Pons (tissue), 1 donor: ENCODE measurements around the gene STMND1.
A peak's percentile ranks its signal among the peaks of the same experiment; 100 is the strongest.
"Not testable (repeated sequence)": the region's sequence is repeated elsewhere in the genome, so short reads cannot be mapped to it uniquely, and the experiment has no call there.

Experiments used
- DNase-seq: peaks from one replicate; pipeline ENCODE4 v3.0.0-alpha.2; 2016; ENCODE audit warnings: low spot score

The STMND1 gene

DNA sequence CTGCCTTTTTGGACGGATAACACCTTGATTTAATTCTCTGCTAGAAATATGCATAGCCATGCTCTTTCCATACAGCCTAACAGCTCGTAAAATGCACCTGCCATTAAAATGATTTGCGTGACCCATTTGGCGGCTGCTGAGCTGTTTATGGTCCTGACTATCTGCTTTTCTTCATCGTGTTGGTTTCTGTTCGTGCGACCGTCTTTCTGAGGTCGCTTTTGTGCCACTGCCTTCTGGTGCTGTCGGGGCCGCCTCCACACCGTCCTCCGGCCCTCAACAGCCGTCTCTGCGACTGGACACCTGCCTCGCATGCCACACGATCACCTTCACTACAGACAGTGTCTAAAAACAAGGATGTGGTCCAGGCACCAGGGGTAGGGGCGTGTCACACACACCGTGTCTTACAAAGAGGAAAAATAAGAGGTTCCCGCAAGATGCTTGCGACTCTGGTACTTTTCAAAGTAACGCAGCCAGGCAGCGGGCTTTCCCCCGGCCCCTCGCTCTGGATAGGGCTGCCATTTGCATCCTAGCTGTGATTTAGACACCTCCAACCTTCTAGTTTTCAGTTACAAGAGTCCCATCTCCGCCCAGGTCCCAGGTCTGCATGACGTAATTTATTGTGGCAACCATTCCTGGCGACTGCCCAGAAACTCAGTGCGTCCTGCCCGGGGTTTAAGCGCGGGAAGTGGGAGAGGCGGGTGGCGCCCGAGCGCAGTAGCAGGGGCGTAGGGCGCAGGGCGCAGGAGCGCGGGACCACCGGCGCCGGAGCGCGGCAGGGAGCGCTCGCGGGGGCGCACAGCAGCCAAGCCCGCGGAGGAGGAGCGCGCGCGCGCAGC lies at the start of gene STMND1:
STMND1 (plus strand) TSS at position 629 of the 836 bp plus-strand sequence. CDS start 208 bp downstream, outside the sequence.
- no peak for DNase-seq

DNA sequence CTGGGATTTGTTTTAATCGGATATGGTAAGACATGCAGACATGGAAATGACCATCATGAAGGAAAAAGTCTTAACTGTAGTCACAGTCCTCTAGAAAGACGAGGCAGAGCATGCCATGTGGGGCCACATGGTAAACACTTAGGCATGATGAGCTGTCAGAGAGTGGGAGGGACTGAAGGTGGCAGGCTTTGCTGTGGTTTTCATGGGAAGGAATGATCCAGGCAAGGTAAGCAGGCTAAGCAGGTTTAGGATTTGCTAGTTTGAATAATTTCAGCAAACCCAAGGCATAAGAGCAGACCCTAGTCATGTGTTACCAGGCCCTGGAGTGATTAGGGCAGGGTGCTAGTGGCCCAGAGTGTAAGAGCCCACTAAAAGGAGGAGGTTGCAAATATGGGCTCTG lies 47.2 kb upstream of the STMND1 start:
- DNase-seq = no peak

DNA sequence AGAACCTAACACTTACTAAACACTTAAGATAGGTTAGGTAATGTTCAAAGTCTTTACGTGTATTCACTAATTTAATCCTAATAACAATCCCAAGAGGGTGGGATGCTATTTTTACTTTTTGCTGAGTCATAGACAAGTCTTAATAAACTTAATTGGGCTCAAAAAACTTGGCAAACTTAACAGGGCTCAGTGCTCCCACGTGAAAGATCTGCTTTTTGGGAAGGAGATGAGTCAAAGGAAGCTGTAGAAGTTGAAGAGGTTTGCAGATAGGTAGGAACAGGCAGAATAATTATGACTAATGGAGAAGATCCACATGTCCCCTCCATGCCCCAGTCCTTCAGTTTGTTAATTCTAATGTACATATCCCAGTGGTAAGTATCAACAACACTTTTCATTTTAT lies 44.5 kb upstream of the STMND1 start:
- DNase-seq = no peak

GRCh38 chr6:17058550-17058949 lies 43.3 kb upstream of the STMND1 start:
- DNase-seq = no peak

- DNase-seq = no peak
Measured at GRCh38 chr6:17059022-17059421, 42.8 kb upstream of the STMND1 start.

DNA sequence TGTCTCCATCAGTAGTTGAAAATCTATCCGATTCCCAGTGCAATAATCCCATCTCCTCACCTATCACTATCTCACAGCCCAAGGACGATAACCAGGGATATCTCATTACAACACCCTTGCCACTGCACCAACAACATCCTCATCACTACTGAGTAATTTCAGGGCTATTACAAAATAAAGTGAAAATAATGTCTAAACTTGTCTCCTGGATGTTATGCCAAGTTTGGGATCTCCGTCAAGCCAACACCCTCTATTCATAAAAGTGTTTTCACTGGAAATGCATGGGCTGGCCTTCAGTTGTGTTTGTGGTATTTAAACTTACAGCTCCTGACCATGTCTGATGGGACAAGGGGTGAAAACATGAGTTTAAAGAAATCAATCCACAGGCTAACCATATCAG lies 42.0 kb upstream of the STMND1 start:
- no peak for DNase-seq

GRCh38 chr6:17061097-17061496 lies 40.8 kb upstream of the STMND1 start:
- no peak for DNase-seq

DNA sequence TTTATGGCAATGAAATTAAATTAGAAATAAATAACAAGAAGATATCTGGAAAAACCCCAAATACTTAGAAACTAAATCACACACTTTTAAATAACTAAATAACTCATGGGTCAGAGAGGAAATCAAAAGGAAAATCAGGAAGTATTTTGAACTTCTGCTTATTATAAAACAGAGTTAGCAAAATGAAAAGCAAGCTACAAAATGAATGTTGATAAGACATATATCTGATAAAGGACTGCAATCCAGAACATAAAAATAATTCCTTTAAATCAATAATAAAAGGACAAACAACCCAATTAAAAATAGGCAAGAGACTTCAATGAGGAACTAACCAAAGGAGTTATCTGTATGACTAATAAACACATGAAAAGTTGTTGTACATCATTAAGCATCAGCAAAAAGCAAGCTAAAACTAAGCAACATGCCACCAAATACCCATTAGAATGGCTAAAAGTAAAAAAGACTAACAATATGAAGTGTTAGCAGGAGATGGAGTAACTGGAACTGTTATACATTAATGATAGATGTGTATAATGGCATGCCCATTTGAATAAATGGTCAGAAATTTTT lies 38.9 kb upstream of the STMND1 start:
- DNase-seq = no peak

- DNase-seq = no peak
Measured at GRCh38 chr6:17064975-17065374, 36.9 kb upstream of the STMND1 start.

DNA sequence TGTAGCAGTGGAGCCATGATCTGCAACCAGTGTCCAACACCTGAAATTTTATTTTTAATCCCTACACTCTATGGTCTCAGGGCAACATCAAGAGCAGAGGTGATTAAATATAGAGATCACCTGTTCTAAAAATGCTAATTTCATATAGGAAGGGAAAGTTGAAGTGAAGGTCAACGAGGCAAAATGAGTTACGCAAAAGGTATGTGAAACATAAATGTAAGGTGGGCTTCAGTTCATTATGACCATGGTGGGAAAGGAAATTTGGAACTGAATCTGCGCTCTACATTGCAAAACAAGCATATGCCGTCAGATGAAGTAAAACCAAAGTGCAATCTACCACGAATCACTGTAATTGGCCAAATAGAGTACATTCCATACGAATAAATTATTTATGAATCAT lies 35.2 kb upstream of the STMND1 start:
- DNase-seq = no peak

DNA sequence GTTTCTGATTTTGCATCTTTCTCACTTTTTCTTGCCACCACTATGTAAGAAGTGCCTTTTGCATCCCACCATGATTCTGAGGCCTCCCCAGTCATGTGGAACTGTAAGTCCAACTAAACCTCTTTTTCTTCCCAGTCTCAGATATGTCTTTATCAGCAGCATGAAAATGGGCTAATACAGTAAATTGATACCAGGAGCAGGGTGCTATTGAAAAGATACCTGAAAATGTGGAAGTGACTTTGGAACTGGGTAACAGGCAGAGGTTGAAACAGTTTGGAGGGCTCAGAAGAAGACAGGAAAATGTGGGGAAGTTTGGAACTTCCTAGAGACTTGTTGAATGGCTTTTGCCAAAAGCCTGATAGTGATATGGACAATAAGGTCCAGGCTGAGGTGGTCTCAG lies 32.9 kb upstream of the STMND1 start:
- not testable (repeated sequence) for DNase-seq

DNA sequence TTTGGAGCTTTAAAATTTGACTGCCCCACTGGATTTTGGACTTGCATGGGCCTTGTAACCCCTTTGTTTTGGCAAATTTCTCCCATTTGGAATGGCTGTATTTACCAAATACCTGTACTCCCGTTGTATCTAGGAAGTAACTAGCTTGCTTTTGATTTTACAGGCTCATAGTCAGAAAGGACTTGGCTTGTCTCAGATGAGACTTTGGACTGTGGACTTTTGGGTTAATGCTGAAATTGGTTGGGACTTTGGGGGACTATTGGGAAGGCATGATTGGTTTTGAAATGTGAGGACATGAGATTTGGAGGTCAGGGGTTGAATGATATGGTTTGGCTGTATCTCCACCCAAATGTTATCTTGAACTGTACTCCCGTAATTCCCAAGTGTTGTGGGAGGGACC lies 31.4 kb upstream of the STMND1 start:
- not testable (repeated sequence) for DNase-seq

- DNase-seq = not testable (repeated sequence)
Measured at GRCh38 chr6:17073596-17073995, 28.3 kb upstream of the STMND1 start.

DNA sequence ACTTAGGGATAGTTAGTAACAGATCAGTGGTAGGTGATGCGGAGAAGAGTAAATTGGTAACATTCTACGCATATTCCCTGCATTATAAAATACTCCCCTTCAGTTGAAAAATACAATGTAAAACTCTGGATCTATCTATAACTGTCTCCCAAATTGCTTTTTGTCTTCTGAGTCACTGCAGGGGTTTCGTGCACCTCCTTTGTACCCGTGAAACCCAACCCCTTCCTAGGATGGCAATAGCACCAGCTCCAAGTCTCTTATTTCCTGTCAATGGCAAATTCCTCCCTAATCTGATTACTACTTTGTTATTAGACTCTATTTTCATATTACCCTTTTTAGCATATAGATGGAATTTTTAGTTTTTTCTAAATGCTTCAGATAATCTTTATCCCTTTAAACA lies 20.6 kb upstream of the STMND1 start:
- DNase-seq = no peak

DNA sequence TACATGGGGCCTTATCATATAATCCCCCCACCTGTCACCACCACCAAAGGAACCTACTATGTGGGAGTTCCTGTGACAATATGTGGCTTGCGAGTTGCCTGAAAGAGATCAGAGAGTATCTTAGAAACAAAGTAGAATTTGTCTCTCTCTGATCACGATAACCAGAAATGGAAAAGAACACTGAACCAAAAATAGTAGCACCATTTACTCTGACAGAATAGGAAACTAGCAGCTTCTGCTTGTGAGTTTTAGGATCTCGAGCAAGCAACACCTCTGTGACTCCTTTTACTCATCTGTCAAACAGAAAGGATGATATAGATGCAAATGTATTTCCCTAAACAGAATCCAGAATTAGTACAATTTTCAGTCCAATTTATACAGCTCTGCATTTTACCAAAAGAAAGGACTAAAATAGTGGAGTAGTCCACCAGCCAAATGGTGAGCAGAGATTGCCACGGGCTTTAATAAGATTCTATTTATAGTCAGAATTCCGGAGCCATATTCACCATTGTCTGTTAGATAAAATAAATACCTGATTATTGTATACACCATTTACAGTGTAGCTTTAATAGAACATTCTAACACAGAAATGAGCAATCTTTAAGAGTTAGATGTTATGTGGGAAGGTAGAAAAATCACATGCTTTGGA lies 19.9 kb upstream of the STMND1 start:
- no peak for DNase-seq

DNA sequence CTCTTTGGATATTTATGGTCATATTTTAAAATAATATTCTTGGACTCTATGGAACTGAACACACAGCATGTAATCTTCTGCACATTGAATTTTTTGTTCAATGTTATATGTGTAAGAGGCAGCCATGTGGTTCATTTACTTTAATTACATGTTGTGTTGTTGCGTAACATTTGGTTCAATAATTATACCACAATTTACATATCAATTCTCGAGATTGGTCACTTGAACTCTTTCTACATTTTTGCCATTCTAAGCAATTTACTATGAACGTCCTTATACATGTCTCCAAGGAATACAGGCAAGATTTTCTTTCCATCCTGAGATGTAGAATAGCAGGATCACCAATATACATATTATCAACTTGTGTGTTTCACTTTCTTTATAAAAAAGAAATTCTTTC lies 18.5 kb upstream of the STMND1 start:
- no peak for DNase-seq

DNA sequence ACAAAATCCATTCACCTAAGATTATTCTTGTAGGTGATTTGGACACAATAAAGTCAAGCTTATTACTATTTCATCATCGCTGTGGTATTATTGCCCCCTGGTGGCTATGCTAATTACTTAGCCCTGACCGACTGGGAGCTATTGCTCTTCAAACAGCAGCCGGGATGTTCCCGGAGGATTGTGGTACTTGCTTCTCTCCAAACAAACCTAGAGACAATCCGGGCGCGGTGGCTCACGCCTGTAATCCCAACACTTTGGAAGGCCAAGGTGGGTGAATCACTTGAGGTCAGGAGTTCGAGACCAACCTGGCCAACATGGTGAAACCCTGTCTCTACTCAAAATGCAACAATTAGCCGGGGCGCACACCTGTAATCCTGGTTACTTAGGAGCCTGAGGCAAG lies 15.4 kb upstream of the STMND1 start:
- peak; percentile 87 for DNase-seq

DNA sequence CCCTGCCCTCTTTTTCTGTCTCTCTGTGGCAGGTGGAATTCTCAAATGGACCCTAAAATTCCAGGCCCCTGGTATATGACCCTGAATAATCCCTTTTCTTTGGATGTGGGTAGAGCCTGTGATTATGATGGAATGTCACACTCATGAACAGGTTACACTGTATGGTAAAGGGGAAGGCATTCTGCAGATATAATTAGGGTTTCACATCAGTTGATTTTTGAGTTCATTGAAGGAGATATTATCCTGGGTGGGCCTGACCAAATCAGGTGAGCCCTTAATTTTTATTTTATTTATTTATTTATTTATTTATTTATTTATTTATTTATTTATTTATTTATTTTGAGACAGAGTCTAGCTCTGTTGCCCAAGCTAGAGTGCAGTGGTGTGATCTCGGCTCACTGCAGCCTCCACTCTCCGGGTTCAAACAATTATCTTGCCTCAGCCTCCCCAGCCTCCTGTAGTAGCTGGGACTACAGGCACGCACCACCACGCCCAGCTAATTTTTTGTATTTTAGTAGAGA lies 13.7 kb upstream of the STMND1 start:
- DNase-seq = no peak

DNA sequence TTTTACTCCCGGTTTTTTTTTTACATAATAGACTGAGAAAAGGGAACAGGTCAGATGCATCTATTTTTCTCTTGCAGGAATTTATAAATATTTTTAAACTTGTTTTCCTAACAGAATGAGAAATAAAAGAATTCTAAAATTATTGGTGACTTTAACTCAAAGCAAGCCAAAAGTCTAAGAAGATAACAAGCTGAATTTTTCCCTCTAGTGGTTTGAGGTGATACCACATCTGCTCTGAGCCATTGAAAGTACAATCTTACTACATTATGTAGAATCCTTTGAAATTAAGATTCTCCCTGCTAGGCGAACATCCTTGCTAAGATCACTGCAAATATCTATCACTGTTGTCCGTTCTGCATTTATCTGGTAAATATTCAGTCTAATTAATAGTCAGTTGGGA lies 10.7 kb upstream of the STMND1 start:
- DNase-seq = no peak

DNA sequence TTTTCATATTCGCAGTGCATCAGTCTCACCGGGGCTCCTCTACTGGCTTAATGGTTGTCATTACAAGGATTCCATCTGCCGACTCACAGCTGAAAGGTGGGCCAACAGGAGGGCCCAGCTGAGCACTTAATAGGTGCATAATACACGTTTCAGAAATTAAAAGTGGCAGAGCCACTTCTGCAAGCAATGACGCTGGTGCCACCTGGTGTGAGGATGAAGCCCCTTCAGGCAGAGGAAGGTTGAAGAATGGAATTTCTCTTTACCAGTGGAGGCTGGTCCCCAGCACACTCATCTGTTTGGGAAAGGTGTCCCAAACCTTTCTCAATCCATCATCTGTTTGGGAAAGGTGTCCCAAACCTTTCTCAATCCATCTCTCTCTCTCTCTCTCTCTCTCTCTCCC lies 8.2 kb upstream of the STMND1 start:
- no peak for DNase-seq

- DNase-seq = no peak
Measured at GRCh38 chr6:17096096-17096495, 5.8 kb upstream of the STMND1 start.

DNA sequence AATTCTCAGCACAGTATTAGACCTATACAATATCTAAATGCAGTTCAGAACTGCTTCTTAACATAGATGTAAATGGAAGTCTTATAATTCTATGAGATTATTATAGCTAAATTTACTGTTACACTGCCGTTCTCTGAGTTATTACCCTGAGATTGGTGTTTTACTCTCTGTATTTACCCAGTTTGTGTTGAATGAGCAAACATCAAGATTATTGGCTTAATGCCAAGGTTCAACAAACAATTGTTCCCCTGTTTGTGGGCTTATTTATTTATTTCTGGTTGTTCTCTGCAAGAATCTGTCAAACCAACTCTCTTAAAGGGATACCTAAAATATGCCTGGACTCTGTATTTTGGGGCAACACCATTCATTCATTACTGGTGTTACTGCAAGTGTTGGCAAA lies 5.2 kb upstream of the STMND1 start:
- peak; percentile 97 for DNase-seq

DNA sequence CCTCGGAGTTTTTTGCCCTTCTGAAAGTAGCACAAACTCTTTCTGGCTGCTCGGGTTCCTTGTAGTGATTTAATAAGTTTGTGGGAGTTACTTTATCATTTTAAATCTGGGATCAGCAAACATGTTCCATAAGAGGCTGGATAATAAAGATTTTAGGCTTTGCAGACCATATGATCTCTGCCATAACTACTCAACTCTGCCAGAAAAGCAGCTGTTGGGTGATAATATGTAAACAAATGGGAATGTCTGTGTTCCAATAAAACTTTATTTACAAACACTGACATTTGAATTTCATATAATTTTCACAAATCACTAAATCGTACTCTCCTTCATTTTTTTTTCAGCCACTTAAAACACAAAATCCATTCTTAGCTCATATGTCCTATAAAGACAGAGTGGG lies 3.9 kb upstream of the STMND1 start:
- DNase-seq = no peak
